NCI-H1436 (cell line): ENCODE measurements around the gene CRYBG2.
"Not testable (repeated sequence)": the region's sequence is repeated elsewhere in the genome, so short reads cannot be mapped to it uniquely, and the experiment has no call there.

Source experiments
- DNase-seq: peaks from one replicate; lab custom pipeline; 2025; lab: John Stamatoyannopoulos, UW

CRYBG2 gene

DNA sequence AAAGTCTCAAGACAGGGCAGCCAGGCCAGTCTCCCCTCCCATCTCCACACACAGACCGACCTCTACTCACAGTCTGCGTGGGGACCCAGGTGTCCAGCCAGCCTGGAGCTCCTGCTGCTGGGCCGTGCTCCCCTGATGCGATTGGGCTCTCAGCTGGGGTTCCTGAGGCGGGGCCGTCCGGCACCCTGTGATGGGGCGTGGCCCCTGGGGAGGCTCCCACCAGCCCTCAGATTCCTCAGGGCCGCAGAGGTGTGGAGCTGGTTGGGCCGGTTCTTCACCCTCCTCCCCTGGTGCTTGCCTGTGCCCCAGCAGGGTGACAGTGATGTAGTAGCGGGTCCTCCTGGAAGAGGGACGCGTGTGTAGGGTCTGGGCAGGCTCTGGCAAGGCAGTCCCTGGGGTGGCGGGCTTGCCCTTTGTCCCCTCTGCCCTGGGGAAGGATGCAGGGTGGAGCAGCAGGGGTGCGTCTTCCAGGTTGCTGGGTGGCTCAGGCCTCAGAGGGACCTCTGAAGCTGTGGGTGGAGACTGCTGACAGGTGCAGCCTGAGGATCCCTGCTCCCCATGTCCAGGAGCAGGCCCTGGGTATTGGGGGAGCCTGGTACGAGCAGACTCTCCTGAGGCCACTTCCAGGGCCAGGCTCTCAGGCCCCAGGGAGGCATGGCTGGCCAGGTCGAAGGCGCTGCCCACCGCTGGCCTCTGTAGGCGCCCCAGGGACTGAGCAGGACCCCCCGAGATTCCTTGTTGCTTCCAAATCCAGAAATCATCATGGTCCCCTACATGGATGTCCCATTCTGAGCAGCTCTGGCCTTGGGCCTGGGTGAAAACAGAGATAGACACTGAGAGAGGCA is at the start of gene CRYBG2:
CRYBG2 (minus strand) TSS at position 155 of the 845 bp plus-strand sequence. CDS start 7,473 bp downstream, outside the sequence.
- no peak for DNase-seq

GRCh38 chr1:26403656-26404055 is 49.7 kb upstream of the CRYBG2 start:
- DNase-seq: no peak

DNA sequence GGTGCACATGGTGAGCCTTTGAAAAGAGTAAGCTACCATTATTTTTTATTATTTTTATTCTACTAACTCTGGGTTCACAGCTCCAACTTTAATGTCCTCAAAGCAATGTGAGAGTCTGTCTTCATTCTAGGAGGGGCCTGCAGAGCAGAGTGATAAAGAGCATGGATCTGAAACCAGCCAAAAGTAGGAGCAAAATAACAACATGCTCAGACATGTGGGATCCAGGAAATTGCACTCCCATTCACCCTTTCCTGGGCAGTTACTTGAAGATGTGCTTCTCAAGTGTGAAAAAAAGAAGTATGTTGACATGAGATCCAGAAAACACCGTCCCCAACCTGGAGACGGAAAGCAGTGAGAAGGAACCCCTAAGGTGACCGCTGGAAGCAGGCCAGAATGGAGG is 48.0 kb upstream of the CRYBG2 start:
- DNase-seq: no peak

DNA sequence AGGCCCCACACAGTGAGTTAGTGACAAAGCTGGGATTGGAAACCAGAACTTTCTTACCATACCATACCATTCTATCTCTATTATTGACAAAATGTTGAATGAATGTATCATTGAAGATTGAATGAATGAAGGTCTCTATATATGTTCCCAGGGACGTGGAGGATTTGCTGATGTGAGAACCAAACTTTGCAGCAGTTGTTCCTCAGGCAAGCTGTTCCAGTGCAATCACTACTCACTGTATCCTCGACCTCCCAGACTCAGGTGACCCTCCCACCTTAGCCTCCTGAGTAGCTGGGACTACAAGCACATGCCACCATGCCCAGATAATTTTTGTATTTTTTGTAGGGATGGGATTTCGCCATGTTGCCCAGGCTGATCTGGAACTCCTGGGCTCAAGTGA is 45.1 kb upstream of the CRYBG2 start:
- no peak for DNase-seq

DNA sequence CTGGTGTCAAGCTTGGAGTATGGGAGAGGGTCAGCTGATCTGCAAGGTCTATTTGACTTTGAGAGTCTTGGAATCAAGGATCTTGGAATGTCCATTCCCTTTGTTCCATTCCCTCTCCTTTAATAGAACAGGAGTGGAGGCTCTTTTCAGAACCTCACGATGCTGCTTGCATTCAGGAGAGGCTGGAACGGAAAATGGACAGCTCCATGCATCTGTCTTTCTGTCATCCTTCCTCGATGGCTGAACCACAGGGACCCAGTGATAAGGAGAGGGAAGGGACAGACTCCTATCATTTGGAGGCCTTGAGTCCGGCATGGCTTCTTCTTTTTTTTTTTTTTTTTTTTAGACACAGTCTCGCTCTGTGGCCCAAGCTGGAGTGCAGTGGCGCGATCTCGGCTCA is 41.8 kb upstream of the CRYBG2 start:
- no peak for DNase-seq

DNA sequence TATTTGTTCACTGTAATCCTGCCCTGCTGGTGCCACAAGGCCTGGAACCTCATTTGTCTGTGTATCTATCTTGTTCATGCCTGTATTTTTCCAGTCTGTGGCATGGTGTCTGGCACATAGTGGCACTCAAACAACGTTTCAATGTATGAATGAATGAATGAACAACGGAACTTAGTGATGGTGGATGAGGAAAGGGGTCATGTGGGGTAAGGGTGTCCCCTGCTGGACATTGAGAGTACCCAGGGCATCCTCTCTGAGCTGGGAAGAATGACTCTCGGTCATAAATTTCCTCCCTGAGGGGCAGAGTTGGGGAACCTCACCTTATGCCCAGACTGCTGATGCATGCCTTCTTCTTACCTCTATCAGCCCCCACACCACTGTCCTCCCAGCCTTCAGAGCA is 37.5 kb upstream of the CRYBG2 start:
- no peak for DNase-seq

DNA sequence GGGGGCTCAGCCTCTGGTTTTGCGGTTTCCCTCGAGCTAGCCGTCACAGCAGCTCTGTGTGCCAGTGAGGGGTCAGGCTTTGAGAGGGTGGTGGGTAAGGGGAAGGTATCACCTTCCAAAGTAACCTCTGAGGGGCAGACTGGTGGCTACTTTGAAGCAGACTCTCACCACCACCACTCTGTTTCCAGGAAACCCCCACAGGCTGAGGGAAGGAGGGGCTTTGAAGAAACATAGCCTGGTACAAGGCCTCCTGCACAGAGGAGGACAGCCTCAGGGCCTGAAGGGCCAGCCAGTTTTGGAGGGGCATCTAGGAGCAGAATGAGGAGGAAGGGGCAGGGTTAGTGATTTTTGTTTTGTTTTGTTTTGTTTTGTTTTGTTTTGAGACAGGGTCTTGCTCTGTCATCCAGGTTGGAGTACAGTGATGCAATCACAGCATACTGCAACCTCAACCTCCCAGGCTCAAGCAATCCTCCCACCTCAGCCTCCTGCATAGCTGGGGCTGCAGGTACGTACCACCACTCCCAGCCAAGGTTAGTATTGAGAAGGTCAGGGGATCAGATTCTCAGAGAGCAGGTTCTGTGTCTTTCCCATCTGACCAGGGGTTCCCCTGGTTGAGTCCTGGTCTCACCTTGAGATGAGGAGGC is 35.8 kb upstream of the CRYBG2 start:
- DNase-seq: no peak

DNA sequence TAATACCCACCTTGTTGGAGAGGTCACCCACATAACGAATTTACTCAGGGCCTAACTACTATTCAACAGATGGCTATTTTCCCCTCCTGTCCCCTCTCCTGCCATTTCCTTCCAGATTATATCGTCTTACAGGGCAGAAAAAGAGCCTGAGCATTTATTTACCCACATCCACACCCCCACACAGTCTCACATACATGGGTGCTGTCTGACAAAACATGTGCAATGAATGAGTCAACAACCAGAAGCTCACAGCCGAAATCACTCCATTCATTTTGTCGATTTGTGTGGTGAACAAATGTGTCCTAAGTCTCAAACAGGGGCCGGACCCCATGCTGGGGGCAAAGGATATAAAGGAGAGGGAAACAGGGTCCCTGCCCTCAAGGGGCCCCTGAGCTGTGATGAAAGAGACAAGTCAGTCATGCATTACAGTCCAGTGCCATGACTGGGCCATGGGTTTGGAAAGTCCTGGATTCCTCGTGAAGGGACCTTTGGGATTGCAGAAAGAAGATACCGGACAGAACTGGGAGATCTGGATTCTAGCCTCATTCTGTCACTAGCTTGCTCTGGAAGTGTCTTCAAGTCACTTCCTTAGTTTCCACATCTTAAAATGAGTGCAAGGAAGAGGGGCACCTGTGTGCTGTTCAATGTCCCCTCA is 35.0 kb upstream of the CRYBG2 start:
- DNase-seq: no peak

- no peak for DNase-seq
These were observed 33.5 kb upstream of the CRYBG2 start for GRCh38 chr1:26387447-26387846.

DNA sequence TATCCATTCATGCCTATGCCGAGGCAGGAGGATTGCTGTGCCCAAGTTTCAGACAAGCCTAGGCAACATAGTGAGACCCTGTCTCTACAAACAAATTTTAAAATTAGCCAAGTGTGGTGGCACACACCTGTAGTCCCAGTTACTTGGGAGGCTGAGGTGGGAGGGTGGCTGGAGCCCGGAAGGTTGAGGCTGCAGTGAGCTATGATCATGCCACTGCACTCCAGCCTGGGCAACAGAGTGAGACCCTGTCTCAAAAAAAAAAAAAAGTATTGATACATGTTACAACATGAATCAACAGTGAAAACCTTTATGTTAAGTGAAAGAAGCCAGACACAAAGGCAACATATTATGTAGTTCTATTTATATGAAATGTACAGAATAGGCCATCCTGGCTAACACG is 31.1 kb upstream of the CRYBG2 start:
- DNase-seq: not testable (repeated sequence)

DNA sequence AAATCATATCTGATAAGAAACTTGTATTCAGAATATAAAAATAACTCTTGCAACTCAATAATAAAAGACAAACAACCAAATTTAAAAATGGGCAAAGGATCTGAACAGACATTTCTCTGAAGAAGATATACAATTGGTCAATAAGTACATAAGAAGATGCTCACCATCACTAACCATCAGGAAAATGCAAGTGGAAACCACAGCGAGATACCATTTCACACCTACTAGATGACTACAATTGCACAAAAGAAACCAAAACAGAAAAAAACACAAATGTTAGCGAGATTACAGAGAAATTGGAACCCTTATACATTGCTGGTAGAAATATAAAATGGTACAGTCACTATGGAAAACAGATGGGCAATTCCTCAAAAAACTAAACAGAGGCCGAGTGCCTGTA is 30.1 kb upstream of the CRYBG2 start:
- no peak for DNase-seq

DNA sequence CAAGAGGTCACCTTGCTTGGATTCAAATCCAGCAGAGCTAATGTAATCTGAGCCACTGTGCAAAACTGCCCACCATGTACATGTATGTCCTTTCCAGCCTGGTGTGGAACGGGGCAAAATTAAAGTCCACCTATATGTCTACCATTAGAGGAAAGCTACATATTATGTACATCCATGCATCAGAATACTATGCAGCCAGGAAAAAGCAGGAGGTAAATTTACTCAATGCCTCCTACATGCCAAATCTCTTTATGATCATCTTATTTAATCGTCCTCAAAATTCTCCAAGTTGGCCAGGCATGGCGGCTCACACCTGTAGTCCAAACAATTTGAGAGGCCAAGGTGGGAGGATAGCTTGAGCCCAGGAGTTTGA is 24.9 kb upstream of the CRYBG2 start:
- DNase-seq: no peak

GRCh38 chr1:26378088-26378878 is 24.4 kb upstream of the CRYBG2 start:
- DNase-seq: no peak

GRCh38 chr1:26376050-26376449 is 22.1 kb upstream of the CRYBG2 start:
- no peak for DNase-seq

GRCh38 chr1:26375081-26375480 is 21.2 kb upstream of the CRYBG2 start:
- DNase-seq: no peak

DNA sequence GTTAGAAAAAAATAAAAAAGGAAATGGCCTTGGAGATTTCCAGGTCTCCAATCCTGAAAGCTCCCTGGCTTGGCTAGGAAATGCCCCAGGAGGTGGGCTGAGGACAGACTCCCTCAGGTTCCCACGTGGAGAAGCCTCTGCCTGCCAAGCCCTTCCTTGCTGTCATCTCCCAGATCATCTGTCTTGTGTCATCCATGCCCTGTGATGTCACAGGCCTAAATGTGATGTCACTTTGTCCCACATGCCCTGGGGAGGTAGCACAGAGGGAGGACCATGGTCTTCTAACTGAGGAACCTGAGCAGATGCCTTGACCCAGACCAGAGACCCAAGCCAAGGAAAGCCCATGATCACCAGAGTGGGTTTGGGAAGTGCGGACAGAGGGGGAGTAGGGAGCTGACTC is 20.4 kb upstream of the CRYBG2 start:
- not testable (repeated sequence) for DNase-seq

GRCh38 chr1:26373789-26374188 is 19.9 kb upstream of the CRYBG2 start:
- no peak for DNase-seq

DNA sequence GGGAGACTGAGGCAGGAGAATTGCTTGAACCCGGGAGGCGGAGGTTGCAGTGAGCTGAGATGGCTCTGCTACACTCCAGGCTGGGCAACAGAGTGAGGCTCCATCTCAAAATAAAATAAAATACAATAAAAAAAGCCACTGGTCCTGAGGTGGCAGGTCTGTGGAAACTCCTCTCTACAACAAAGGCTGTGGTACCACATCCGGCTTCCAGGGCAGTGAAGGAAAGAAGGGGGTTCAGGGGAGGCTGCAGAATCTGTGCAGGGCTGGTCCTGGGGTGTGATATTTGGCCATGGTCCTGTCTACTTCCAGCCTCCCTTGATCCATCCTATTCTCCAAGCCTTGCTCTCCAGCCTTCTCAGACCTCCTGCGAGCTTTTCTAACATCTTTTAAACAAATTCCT is 19.4 kb upstream of the CRYBG2 start:
- no peak for DNase-seq

DNA sequence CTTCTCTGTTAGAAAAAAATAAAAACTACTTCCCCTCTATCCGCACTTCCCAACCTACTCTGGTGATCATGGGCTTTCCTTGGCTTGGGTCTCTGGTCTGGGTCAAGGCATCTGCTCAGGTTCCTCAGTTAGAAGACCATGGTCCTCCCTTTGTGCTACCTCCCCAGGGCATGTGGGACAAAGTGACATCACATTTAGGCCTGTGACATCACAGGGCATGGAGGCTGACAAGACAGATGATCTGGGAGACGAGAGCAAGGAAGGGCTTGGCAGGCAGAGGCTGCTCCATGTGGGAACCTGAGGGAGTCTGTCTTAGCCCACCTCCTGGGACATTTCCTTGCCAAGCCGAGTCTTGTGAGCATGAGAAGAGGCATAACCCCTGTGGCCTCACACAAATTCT is 18.7 kb upstream of the CRYBG2 start, which contains the start of gene ZNF683:
ZNF683 (minus strand) TSS at position 140 of the 400 bp plus-strand sequence. CDS start 4,179 bp downstream, outside the sequence.
- DNase-seq: not testable (repeated sequence)

- DNase-seq: no peak
These were observed 18.1 kb upstream of the CRYBG2 start for GRCh38 chr1:26372039-26372438.

GRCh38 chr1:26370591-26371382 is 16.9 kb upstream of the CRYBG2 start:
- DNase-seq: no peak
